Sciatic nerve (tissue), 1 donor: Measurements from ENCODE around the gene MINDY2. TPM values are rescaled to one million over a fixed set of nuclear protein-coding genes. Genes with fewer than 3 reads are reported as not detected.

Experiments
- total RNA-seq: library from RNA; stranded (reverse); fragmentation: NEBNext Ultra II Directional; extraction: Animal tissue kit (Norgen Biotek cat#: 25700); gene quantifications from one replicate; pipeline ENCODE4 v1.2.1, GENCODE V29; 2021
- donor health status: DM: no; HTN: no; CAD: no.

Gene MINDY2
- total RNA-seq, 1 donor from 2014 or later = 61.6 TPM

Other genes with a start within 250 kb of the MINDY2 start
- 273 TPM for gene ADAM10, start 21.6 kb upstream of the MINDY2 start, total RNA-seq
- 120 TPM for gene SLTM, start 162.4 kb downstream of the MINDY2 start, total RNA-seq
- 43.6 TPM for gene RNF111, start 216.4 kb downstream of the MINDY2 start, total RNA-seq